Measurements from ENCODE around the gene NXPH2. TPM values are rescaled to one million over a fixed set of nuclear protein-coding genes. Genes with fewer than 3 reads are reported as not detected.

NXPH2 gene
- not detected for total RNA-seq
- long read RNA-seq: 0 reads

GRCh38 chr2:138779781-138780445 lies at the start of gene NXPH2:
Gene NXPH2 (minus strand): TSS chr2:138780390. CDS start chr2:138780241, 149 bp downstream.
- intact Hi-C loops (cut with DNase I): no loop called here
- no peak for DNase-seq
- ATAC-seq (ENCODE audit: poor library complexity): no peak

DNA sequence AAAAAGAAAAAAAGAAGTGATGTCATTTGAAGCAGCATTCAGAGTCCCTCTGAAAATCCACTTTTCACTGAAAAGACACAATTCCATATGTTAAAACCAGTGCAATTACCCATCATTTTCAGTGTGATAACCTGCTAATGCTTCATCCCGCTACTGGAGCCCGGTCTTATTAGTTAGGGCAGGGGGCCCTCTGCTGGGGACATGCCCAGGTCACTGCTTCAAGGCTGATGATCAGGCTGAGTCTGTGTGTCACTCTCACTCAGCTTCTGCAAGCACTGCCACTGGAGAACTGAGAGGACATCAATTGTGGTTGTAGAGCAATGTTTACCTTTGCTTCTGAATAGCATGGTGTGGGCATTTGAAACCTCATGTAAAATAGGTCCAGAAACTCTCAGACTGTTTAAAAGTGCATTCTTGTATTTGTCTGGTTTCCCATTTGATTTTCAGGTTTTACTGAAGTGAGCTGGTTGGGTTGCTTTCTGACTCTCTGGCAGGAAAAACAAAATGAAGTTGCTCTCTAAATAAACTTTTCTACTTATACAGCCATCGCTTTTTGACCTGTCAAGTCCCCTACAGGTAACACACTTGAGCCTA lies 49.2 kb upstream of the NXPH2 start:
- no peak for ATAC-seq (ENCODE audit: poor library complexity)
- DNase-seq: no peak
- intact Hi-C loops (cut with DNase I): no loop called here

DNA sequence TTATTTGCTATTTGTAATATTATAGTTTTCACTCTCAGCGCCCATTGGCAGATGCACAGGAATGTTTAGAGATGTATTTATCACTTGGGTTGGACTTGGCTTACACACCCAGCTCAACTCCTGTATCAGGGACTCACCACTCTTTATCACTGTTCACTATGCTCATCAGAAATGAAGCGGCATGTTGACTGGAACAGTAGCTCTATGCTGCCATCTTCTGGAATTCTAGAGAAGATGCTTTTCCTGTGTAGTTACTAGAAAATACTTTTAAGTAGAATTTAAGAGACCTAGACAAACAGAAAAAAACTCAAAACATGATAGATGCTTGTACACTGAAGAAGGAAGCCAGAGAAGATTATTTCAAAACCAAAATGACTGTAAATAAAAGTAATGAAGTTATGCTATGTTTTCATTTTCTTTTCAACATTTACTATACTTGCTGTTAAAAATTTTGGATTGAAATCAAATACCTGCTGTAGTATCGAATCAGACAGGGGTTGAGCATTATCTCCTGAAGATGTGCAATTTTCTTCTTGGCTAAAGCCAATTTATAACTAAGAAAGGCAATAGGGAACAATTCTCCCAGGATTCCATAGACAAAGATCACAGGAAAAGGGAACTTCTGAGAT lies 47.4 kb upstream of the NXPH2 start:
- intact Hi-C loops (cut with DNase I): no loop called here
- DNase-seq: no peak
- peak; percentile 83 for ATAC-seq (ENCODE audit: poor library complexity)

DNA sequence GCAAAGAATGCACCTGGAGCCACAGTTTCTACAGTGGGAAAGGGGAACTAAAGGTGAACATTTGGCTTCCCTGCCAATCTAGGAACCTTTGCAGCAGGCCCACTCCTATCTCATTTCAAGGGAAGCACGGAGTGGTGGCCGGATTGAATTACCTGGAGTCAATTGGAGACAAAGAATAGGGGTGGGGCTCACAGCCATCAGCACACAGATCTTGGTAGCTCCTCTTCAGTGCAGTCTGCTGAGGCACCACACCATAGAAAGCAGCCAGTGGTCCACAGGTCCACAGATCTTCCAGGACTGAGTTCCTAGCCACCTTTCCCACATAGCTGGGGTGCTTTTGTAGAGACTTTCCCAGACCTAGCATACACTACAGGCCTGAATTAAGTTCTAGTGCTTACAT lies 43.5 kb upstream of the NXPH2 start:
- no peak for ATAC-seq (ENCODE audit: poor library complexity)
- intact Hi-C loops (cut with DNase I): no loop called here
- DNase-seq: no peak

DNA sequence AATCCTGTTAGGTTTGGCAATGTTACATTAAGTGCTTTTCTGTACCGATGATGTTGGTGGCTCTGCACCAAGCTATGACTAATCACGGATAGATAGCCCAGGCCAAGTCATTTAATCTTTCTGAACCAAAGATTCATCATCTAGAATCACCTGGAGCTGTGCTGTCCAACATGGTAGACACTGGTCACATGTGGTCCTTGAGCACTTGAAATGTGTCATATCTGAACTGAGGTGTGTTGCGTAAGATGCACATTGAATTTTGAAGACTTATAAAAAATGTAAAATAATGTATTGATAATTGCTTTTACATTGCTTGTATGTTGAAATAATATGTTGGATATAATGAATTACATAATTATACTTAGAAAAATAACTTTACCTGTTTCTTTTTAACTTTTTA lies 39.8 kb upstream of the NXPH2 start:
- intact Hi-C loops (cut with DNase I): no loop called here
- ATAC-seq (ENCODE audit: poor library complexity) (no peak), DNase-seq (no peak)

DNA sequence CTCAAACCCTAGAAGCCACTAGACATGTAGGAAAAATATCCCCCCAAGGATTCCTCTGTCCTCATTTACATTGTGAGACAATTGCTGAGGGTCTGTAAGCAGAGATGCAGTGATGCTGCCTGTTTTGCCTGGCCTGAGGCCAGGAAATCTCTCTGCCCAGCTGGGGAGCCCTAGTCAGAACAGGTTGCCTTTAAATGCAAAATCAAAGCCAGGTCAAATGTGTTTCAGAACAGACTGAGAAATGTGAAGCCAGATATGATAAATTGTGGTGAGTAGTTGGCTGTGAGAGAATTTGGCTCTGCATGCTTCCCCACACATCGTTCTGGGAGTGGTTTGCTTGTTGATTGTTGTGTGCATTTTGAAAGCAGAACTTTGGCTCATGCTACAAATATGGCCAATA lies 38.4 kb upstream of the NXPH2 start:
- intact Hi-C loops (cut with DNase I): no loop called here

DNA sequence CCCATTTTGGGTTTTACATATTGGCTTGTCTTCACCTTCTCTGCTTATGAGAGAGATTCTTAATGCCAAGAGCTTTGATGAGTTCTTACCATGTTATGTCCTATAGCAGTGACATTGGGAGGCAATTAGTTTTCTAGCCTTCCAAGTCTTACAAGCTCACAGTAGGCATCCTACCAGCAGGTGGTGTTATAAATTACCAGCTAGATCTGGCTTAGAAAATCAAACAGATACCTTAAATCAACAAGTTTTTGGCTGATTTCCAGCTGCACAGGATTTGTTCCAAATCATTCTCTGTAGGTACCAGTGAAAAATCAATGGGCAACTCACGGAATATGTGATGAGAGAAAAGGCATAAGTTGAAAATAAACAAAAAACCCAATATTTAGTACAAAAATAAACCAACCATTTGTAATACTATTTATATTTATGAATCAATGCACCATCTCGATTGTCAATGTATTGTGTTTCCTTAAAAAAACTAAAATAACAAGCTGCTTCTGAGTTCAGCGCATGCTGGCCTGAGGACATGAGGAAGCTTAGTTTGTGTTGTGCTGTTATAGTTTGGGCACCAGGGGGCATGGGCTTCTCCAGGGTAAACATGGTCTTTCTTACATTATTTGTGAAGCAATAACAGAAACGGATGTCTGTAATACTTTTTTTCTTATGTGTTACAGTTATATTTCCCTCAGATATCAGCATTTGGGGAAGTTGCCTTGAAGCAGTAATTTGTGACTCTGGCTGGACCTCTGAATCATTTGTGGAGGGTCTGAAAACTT lies 34.1 kb upstream of the NXPH2 start:
- intact Hi-C loops (cut with DNase I): no loop called here
- no peak for DNase-seq
- ATAC-seq (ENCODE audit: poor library complexity): no peak

More for the DNA sequence above, 38.4 kb upstream of the NXPH2 start:
- ATAC-seq (ENCODE audit: poor library complexity) (no peak), DNase-seq (no peak)

DNA sequence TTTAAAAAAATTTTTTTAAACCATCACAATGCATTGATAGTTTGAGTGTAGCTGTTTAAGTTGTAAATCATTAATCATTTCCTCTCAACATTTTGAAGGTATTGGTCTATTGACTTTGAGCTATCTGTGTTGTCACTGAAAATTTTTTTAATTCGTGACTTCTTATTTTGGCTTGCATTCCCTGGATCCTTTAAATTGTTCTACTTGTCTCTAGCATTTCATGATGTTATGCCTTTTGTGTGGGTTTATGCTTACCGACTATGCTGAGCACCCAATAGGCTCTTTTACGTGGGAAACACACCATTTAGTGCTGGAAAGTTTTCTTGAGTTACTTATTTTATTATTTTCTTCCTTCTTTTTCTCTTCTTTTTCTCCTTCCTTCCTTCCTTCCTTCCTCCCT lies 31.2 kb upstream of the NXPH2 start:
- DNase-seq: no peak
- ATAC-seq (ENCODE audit: poor library complexity): no peak
- intact Hi-C loops (cut with DNase I): no loop called here

DNA sequence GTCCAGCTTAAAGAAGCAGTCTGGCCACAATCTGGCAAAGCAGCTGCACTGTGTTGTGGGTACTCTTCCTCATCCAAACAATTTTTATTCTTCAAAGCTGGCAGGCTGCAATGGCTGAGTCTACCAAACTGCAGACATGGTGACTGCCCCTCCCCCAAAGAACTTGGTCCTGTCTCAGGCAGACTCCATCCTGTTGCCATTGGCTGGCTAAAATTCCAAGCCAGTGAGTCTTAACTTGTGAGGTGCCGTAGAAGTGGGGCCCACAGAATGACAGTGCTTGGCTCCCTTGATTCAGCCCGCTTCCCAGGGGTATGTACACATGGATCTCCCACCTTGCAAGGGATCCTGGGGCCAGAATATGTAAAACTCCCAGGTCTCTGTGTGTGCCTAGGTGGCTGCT lies 14.5 kb upstream of the NXPH2 start:
- intact Hi-C loops (cut with DNase I): loop anchor here (5.0 kb wide), 1 partner anchor 847 kb away; no protein-coding TSS in a partner anchor
- DNase-seq: no peak
- no peak for ATAC-seq (ENCODE audit: poor library complexity)

DNA sequence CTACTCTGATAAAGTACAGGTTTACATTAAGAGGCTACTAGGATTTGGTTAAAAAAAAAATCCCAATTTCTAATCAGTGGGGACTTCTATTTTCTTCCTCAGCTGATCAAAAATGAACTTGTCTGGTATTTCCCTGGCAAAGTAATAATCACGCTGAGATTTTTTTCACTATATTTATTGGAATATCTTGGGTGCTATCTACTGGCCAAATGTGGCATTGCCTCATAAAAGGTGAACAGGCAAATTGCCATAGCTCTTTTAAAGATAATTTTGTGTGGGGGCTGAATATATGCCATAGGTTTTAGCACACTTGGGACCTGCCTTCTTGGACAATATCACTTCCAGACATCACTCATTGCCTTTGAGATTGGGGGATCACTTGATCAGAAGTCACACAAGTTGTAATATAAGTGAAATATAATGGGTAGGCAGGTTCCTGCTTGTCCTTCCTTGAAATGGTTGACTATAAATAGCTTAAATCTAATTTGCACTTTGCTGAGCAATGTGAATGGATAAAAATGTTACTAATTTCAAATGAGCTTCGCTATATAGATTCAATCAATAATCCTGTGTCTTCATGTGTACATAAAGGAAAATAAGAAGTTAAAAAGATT lies 7.0 kb upstream of the NXPH2 start:
- ATAC-seq (ENCODE audit: poor library complexity): peak; percentile 43
- DNase-seq: no peak
- intact Hi-C loops (cut with DNase I): no loop called here

DNA sequence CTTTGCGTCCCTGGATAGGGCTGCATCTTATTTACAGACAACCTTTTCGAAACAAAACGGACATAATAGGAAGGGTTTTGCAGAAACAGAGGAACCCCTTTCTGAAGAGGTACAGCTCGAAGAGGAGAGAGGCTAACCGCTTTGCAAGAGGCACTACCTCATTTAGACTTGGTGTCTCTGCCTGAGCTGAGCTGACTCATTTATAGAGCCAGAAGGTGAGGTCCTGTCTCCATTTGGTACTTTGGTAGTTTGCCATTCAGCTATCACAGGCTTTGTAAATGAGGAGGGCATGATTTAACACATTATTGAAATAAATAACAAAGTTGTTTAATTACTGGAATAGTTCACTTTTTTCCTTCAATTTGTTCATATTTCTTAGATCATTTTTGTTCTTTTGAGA lies 2.2 kb upstream of the NXPH2 start:
- ATAC-seq (ENCODE audit: poor library complexity) (no peak), DNase-seq (no peak)
- intact Hi-C loops (cut with DNase I): no loop called here

- intact Hi-C loops (cut with DNase I): no loop called here
- no peak for ATAC-seq (ENCODE audit: poor library complexity)
- DNase-seq: no peak
Measured at GRCh38 chr2:138780908-138781307, 718 bp upstream of the NXPH2 start.

GRCh38 chr2:138780446-138780880 lies 273 bp upstream of the NXPH2 start:
- no peak for DNase-seq
- no peak for ATAC-seq (ENCODE audit: poor library complexity)
- intact Hi-C loops (cut with DNase I): no loop called here

GRCh38 chr2:138779406-138779780 lies 797 bp downstream of the NXPH2 start:
- no peak for ATAC-seq (ENCODE audit: poor library complexity)
- peak; percentile 27 for DNase-seq
- intact Hi-C loops (cut with DNase I): no loop called here

DNA sequence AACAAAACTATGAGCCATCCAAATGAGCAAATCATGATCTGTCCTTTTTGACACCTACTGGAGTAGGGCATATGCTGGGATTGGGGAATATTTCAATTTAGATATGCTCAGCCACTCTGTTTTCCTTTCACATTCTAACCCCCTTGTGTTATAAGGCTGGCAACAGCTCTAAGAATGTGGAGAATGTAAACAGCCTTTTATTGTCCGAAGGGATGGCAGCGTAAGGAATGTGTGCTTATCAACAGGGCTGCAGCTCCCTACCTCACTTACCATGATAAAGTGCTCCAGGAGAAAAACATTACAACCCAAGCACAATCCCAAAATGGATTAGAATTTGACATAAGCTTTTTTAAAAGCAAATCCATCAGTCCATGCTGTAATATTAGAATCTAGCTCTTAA lies 2.2 kb downstream of the NXPH2 start:
- no peak for DNase-seq
- ATAC-seq (ENCODE audit: poor library complexity): no peak
- intact Hi-C loops (cut with DNase I): no loop called here

- no peak for ATAC-seq (ENCODE audit: poor library complexity)
- intact Hi-C loops (cut with DNase I): no loop called here
- DNase-seq: no peak
Measured at GRCh38 chr2:138775736-138776135, 4.5 kb downstream of the NXPH2 start.

- no peak for ATAC-seq (ENCODE audit: poor library complexity)
- intact Hi-C loops (cut with DNase I): no loop called here
Measured at GRCh38 chr2:138771534-138771933, 8.7 kb downstream of the NXPH2 start.

DNA sequence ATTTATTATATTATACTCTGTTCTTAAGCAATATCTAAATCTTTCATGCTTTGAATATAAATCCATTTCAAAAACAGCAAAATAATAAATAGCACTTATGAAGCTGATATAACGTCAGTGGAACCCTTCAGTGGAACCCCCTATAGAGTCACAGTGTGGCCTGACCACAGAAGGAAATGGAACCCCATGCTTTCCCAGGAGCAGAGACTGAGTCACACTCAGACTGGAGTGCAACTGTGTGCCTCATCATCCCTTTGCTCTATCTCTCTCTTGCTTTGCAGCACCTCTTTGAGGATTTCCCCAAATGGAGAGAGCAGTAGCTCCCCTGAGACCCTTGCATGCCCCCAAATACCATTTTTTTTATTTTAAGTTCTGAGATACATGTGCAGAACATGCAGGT lies 13.1 kb downstream of the NXPH2 start:
- ATAC-seq (ENCODE audit: poor library complexity): no peak
- intact Hi-C loops (cut with DNase I): no loop called here
- no peak for DNase-seq

More at GRCh38 chr2:138771534-138771933, 8.7 kb downstream of the NXPH2 start:
- no peak for DNase-seq

DNA sequence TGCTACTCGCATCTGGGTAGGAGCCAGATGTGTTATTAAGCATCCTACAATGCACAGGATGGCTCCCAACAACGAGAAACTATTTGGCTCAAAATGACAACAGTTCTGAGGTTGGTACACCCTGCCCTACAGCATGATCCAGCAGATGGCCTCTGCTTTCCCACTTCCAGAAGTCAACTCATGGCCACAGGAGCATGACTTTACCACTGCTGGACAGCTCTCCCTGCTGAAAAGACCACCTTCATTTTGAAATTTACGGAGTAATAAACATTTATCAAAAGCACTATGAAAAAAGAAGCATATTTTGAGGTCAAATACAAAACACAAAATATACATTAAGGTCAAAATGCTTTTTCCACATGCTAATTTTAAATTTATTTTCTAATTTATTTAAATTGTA lies 13.7 kb downstream of the NXPH2 start:
- ATAC-seq (ENCODE audit: poor library complexity) (no peak), DNase-seq (no peak)
- intact Hi-C loops (cut with DNase I): no loop called here
